ENCODE measurements around the gene SYN1.

SYN1 gene

GRCh38 chrX:47645530-47645929 lies 25.9 kb upstream of the SYN1 start:
- DNase-seq (ENCODE audit: low spot score in 2 of 2) (no peak), ATAC-seq (no peak)
- Mint-ChIP-seq H3K4me3 (no peak overlapping the region), H3K9me3 (no peaks in the 10 kb centered on the region), H3K27ac (no peak overlapping the region), H3K36me3 (peaks cover 66% of the 10 kb centered on the region), H3K4me1 (peaks cover 51% of the 10 kb centered on the region)

DNA sequence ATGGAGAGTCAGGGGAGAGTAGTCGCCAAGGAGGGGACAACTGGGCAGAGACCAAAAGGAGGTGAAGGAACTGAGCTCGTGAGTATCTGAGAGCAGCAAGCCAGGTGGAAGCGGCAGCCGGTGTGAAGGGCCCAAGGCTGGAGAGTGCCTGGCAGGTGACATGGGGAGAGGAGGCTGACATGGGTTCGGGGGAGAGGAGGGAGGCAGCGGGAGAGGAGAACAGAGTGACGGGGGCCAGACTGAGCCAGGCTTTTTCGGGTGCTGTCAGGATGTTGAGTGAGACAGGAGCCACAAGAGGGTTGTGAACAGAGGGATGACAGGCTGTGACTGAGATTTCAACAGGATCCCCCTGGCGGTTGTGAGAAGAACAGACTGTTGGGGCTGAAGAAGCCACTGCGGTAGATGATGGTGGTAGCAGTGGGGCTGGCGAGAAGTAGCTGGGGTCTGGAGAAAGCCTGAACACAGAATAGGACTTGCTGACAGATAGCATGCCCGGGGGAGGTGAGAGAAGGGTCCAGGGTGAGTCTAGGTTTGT lies 25.0 kb upstream of the SYN1 start:
- Mint-ChIP-seq H3K4me3 (peak overlapping the region; percentile 4), H3K9me3 (no peaks in the 10 kb centered on the region), H3K4me1 (peaks cover 49% of the 10 kb centered on the region), H3K36me3 (peaks cover 63% of the 10 kb centered on the region), H3K27ac (no peak overlapping the region)
- DNase-seq (ENCODE audit: low spot score in 2 of 2): no peak
- ATAC-seq: peak; percentile 46

DNA sequence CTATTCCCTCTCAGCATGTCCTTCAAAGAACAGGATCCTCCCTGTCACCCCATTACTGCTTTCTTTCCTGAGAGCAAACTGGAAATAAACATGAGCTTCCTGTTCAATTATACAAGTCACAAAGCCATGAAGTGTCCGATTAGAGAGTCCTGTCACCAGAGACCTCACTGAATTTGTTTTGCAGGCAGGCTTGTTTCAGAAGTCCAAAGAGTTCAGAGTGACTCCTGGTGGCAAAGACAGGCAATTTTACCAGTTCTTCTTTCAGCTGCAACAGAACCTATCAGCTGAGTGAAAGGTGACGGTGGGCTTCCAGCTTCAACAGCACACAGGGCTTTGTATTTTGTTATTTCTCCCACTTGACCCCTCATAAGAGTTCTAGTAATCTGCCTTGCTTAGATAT lies 24.3 kb upstream of the SYN1 start:
- no peaks in the 10 kb centered on the region for H3K9me3 Mint-ChIP-seq
- H3K27ac Mint-ChIP-seq: no peak overlapping the region
- no peak overlapping the region for H3K4me3 Mint-ChIP-seq
- no peak for DNase-seq (ENCODE audit: low spot score in 2 of 2)
- ATAC-seq: no peak
- H3K36me3 Mint-ChIP-seq: peaks cover 58% of the 10 kb centered on the region
- H3K4me1 Mint-ChIP-seq: peaks cover 42% of the 10 kb centered on the region

DNA sequence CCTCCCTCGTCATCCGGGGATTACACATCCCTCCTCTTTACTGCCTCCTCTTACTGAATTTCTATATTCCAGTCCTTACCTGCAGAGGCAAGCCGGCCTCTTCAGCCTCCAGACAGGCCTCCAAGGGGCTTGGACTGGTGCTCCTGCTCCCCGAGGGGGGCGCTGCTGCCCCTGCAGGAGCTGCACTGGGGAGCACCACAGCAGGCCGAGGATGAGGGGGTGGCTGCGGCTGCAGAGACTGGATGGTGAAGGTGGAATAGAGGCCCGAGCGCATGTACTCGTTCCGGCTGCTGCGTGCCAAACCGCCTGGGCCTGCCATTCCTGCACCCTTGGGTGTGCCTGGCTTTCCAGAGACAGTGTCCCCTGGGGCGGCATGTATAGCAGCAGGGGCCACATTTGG lies 19.2 kb upstream of the SYN1 start:
- Mint-ChIP-seq H3K9me3 (no peaks in the 10 kb centered on the region), H3K4me1 (peaks cover 6% of the 10 kb centered on the region), H3K36me3 (peaks cover 10% of the 10 kb centered on the region), H3K27ac (no peak overlapping the region), H3K4me3 (no peak overlapping the region)
- ATAC-seq (no peak), DNase-seq (ENCODE audit: low spot score in 2 of 2) (no peak)

- DNase-seq (ENCODE audit: low spot score in 2 of 2) (no peak), ATAC-seq (no peak)
- H3K9me3 Mint-ChIP-seq: no peaks in the 10 kb centered on the region
- no peak overlapping the region for H3K27ac Mint-ChIP-seq
- H3K4me1 Mint-ChIP-seq: peaks cover 6% of the 10 kb centered on the region
- peaks cover 5% of the 10 kb centered on the region for H3K36me3 Mint-ChIP-seq
- H3K4me3 Mint-ChIP-seq: no peak overlapping the region
These were observed 18.0 kb upstream of the SYN1 start for GRCh38 chrX:47637546-47638195.

- Mint-ChIP-seq H3K9me3 (no peaks in the 10 kb centered on the region), H3K36me3 (no peaks in the 10 kb centered on the region), H3K4me1 (peaks cover 11% of the 10 kb centered on the region), H3K4me3 (no peak overlapping the region), H3K27ac (no peak overlapping the region)
- no peak for DNase-seq (ENCODE audit: low spot score in 2 of 2)
- peak; percentile 96 for ATAC-seq
These were observed 15.4 kb upstream of the SYN1 start for GRCh38 chrX:47634871-47635575.

DNA sequence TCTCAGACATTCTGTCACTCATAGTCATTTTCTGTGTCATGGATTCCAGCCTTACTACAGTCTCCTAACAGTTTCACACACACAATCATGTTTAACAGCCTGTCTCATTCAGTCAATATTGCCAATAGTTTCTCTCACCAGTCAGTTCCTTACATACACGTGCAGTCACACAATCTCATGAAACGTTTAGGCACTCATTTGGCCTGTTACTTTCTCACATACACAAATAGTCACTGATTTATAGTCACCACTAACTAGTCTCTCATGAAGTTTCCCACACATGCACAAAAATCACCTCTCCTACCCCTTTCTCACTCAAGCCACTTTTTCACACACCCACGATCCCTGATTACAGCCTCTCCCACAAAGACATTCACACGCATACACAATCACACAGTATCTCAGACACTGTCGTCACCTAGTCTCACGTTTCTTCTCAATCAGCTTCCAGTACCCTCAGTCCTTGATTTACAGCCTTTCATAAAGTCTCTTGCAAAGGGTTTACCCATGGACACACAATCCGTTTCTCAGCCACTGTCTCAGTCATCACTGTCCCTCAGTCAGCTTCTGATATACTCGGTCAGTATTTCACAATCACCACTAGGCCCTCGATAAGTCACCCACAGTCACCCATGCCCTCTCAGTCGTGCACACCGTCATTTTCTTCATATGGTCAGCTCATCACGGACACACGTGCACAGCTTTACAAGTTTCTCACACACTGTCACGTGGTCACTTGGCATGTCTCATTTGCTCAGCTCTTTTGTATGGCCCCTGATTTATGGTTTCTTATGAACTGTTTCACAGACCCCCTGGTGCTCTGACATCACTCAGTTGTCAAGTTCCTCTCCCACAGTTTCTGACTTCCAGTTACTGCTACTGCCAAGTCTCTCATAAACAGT lies 14.3 kb upstream of the SYN1 start:
- no peaks in the 10 kb centered on the region for H3K36me3 Mint-ChIP-seq
- no peak for ATAC-seq
- H3K9me3 Mint-ChIP-seq: no peaks in the 10 kb centered on the region
- DNase-seq (ENCODE audit: low spot score in 2 of 2): no peak
- no peak overlapping the region for H3K27ac Mint-ChIP-seq
- no peak overlapping the region for H3K4me3 Mint-ChIP-seq
- peaks cover 15% of the 10 kb centered on the region for H3K4me1 Mint-ChIP-seq

GRCh38 chrX:47632666-47633065 lies 13.0 kb upstream of the SYN1 start:
- Mint-ChIP-seq H3K27ac (no peak overlapping the region), H3K4me3 (no peak overlapping the region), H3K36me3 (no peaks in the 10 kb centered on the region), H3K4me1 (peaks cover 14% of the 10 kb centered on the region), H3K9me3 (no peaks in the 10 kb centered on the region)
- ATAC-seq (no peak), DNase-seq (ENCODE audit: low spot score in 2 of 2) (no peak)

DNA sequence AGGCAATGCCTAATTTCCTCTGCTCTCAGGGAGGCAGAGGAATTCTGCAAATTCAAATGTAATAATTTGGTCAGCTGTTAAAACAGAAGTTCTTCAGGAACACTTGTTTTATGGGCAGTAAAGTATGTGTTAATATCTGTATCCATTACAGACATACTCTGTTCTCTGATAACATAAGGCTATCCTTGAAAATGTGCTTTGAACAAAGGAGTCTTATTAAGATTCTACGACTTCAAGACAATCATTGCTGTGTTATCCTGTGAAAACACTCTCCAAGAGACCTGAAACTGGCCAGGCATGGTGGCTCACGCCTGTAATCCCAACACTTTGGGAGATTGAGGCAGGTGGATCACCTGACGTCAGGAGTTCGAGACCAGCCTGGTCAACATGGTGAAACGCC lies 12.0 kb upstream of the SYN1 start:
- no peak for DNase-seq (ENCODE audit: low spot score in 2 of 2)
- Mint-ChIP-seq H3K4me3 (no peak overlapping the region), H3K4me1 (peaks cover 8% of the 10 kb centered on the region)

DNA sequence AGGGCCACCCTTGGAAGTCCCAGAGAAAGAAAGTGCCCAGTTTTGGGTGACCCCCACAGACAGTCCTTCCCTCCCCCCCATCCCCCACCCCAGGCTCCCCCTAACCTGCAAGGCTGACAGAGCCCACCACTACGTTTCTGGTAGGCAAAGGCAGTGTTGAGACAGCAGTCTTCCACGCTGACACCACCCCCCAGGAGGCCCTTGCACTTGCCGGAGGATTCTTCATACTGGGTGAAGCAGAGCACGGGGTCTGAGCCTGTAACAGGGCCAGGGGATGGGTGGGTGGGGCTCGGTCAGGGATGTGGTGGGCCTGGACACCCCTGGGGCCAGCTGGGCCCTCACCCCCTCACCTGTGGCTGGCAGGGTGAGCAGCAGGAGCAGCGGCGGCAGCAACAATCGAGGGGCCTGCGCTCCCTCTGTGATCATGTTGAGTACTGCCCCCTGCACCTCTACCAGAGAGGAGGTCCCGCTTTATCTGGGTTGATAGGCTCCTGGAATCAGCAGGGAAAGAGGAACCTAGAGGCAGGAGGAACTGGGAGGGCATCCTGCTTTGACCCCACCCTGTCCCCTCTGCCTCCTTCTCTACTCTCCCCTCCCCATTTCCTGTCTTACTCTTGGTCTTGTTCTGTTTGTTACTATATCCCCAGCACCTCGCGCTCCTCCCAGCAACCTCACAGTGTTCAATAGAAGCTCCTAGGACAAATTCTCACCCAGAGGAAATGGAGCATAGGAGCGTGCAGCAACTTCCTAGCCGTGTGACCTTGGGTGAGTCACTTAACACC lies 10.0 kb upstream of the SYN1 start, which contains the start of gene CFP:
CFP (minus strand) TSS at position 512 of the 782 bp plus-strand sequence; CDS start at position 426, 86 bp downstream.
- H3K9me3 Mint-ChIP-seq: no peaks in the 10 kb centered on the region
- DNase-seq (ENCODE audit: low spot score in 2 of 2): no peak
- no peak for ATAC-seq
- H3K36me3 Mint-ChIP-seq: no peaks in the 10 kb centered on the region
- H3K27ac Mint-ChIP-seq: peak within 1 kb of the TSS; percentile 32
- H3K4me1 Mint-ChIP-seq: peaks cover 8% of the 10 kb centered on the region
- peak within 1 kb of the TSS; percentile 36 for H3K4me3 Mint-ChIP-seq

More for the DNA sequence above, 12.0 kb upstream of the SYN1 start:
- Mint-ChIP-seq H3K27ac (no peak overlapping the region), H3K9me3 (no peaks in the 10 kb centered on the region), H3K36me3 (no peaks in the 10 kb centered on the region)
- ATAC-seq: no peak

GRCh38 chrX:47628982-47629381 lies 9.3 kb upstream of the SYN1 start:
- ATAC-seq (no peak), DNase-seq (ENCODE audit: low spot score in 2 of 2) (no peak)
- no peak overlapping the region for H3K27ac Mint-ChIP-seq
- H3K9me3 Mint-ChIP-seq: no peaks in the 10 kb centered on the region
- H3K4me1 Mint-ChIP-seq: peaks cover 8% of the 10 kb centered on the region
- no peaks in the 10 kb centered on the region for H3K36me3 Mint-ChIP-seq
- no peak overlapping the region for H3K4me3 Mint-ChIP-seq

GRCh38 chrX:47625365-47625764 lies 5.7 kb upstream of the SYN1 start:
- DNase-seq (ENCODE audit: low spot score in 2 of 2): no peak
- no peak for ATAC-seq
- no peak overlapping the region for H3K4me3 Mint-ChIP-seq
- no peaks in the 10 kb centered on the region for H3K9me3 Mint-ChIP-seq
- no peaks in the 10 kb centered on the region for H3K36me3 Mint-ChIP-seq
- H3K27ac Mint-ChIP-seq: no peak overlapping the region
- peaks cover 8% of the 10 kb centered on the region for H3K4me1 Mint-ChIP-seq

DNA sequence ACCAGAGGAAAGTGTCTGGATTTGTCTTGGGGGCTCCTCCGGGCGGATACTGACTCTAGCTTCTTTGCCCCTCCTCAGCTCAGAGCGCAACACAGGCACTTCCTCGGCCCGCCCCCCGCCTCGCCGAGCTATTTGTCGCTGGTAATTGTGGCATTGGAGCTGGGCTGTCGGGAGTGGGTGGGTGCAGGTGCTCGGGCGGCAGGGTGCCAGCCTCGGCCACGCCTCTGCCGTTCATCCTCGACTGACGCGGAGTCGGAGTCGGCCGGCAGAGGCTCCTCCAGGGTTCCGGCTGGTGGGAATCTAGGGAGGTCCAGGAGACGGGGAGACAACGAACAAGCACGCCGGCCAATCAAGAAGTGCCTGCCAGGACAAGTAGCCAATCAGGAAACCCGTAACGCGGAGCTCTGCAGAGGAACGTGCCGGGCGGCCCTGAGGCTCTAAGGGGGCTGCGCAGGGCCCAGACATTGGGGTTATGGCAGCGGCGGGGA lies 3.9 kb upstream of the SYN1 start:
- Mint-ChIP-seq H3K4me1 (peaks cover 6% of the 10 kb centered on the region), H3K27ac (no peak overlapping the region), H3K4me3 (peak overlapping the region; percentile 56), H3K36me3 (peaks cover 6% of the 10 kb centered on the region), H3K9me3 (no peaks in the 10 kb centered on the region)
- no peak for DNase-seq (ENCODE audit: low spot score in 2 of 2)
- peak; percentile 29 for ATAC-seq

GRCh38 chrX:47621851-47622250 lies 2.2 kb upstream of the SYN1 start:
- H3K36me3 Mint-ChIP-seq: peaks cover 6% of the 10 kb centered on the region
- H3K27ac Mint-ChIP-seq: no peak overlapping the region
- no peak for ATAC-seq
- H3K9me3 Mint-ChIP-seq: no peaks in the 10 kb centered on the region
- H3K4me1 Mint-ChIP-seq: peaks cover 6% of the 10 kb centered on the region
- no peak overlapping the region for H3K4me3 Mint-ChIP-seq
- DNase-seq (ENCODE audit: low spot score in 2 of 2): no peak

All from stimulated activated effector memory CD8-positive, alpha-beta T cell treated with anti-CD3 and anti-CD28 coated beads, Interleukin-12 subunit alpha, Interleukin-12 subunit beta, amount 100 ng/mL, for 72 hours (primary cell).